Activated CD4-positive, CD25-positive, alpha-beta regulatory T cell treated with anti-CD3 and anti-CD28 coated beads, Interleukin-2, amount 50 U/mL, for 16 hours (primary cell): ENCODE results near the gene BCL11B.

Experiments
- DNase-seq: peaks from one replicate; pipeline ENCODE4 v3.0.0-alpha.2; 2020; ENCODE audit warnings: low read depth, low spot score

The BCL11B gene

GRCh38 chr14:99159341-99160340, 112.4 kb downstream of the BCL11B start:
- DNase-seq: no peak

- no peak for DNase-seq
Observed at GRCh38 chr14:99158646-99159165, 113.3 kb downstream of the BCL11B start.

GRCh38 chr14:99158150-99158549, 113.8 kb downstream of the BCL11B start:
- no peak for DNase-seq

DNA sequence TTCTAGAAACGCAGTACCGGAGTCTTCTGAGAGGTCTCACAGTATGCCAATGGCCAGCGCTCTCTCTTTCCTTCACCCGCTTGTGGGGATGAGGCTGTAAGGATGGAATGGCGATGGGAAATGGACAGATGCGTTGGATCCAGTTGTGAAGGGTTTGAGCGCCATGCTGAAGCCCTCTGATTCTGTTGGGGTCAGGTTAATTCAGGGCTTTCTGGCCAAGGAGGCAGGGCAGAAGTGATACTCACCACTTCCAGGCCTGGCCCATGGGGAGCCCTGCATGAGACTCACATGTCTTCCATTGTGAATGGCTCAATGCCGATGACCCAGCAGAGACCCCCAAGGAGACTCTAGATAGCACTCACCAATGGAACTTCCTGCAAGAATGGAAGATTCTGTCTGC, 114.3 kb downstream of the BCL11B start:
- DNase-seq: no peak

GRCh38 chr14:99157246-99157645, 114.8 kb downstream of the BCL11B start:
- no peak for DNase-seq

DNA sequence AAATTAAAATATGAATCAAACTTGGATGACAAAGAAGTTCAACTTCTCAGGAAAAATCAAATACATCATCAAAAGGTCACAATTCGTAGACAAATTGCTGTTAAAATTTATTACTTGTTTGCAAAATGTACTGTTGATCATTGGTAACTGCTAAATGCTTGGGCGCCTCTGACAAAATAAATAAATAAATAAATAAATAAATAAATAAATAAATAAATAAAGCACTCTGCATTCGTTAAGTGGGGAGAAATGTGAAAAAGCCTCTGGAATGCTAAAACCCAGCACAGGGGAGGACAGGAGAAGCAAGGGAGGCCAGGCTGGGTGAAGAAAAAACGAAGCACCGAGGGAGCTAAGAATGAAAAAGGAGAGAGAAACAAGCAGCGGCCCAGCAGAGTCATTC, 115.2 kb downstream of the BCL11B start:
- no peak for DNase-seq

GRCh38 chr14:99156090-99156425, 115.9 kb downstream of the BCL11B start:
- DNase-seq: no peak

- DNase-seq: no peak
Observed at GRCh38 chr14:99155173-99156089, 116.6 kb downstream of the BCL11B start.

- DNase-seq: no peak
Observed at GRCh38 chr14:99150236-99150635, 121.8 kb downstream of the BCL11B start.

- no peak for DNase-seq
Observed at GRCh38 chr14:99148861-99149610, 123.0 kb downstream of the BCL11B start.

DNA sequence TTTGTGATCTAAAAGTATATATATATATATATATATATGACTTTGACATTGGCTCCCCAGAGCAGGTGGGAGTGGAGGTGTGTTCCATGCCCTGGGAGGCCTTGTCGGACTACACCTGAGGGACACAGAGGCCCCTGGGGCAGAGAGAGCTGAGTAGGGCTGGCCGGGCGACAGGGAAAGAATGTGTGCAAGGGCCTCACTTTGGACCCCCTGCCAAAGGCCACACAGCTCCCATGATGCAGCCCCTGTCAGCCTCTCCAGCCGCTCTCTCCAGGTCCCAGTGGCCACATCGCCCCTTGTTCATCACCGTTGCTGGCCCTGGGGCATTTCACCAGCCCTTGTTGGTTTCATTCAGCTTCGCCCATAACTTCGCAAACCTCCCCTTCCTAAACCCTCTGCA, 123.9 kb downstream of the BCL11B start:
- no peak for DNase-seq

DNA sequence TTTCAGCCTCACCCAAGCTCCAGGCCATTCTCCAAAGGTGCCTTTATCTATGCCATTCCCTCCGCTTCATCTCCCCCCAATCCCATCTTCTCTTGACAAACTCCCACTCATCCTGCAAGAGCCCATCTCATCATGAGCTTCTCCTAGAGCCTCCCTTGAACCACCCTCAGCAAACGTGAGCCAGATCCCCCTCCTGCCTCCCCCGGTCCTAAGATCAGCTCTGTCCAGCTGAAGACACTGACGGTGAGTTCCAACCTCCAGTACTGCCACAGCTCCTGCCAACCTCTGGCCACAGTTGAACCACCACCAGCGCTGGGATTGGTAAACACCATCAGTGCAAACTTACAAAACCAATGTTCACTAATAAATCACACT, 124.6 kb downstream of the BCL11B start:
- no peak for DNase-seq

- no peak for DNase-seq
Observed at GRCh38 chr14:99146616-99147365, 125.2 kb downstream of the BCL11B start.

- DNase-seq: no peak
Observed at GRCh38 chr14:99145307-99145706, 126.7 kb downstream of the BCL11B start.

DNA sequence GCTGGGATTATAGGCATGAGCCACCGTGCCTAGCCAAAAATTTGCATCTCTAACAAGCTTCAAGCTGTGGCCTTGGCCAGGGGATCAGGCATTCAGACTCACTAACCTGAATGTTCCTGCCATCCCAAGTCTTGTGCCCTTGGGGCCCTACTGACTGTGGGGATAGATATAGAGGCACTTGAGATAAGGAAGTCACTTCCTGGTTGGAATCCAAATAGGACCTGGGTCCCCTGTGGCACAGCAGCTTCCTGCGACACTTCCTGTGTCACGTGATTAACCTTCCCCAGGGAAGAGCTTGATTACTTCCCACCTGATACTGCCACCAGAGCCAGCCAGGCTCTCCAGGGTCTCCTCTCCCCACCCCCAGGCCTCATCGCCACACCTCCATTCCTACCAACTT, 128.2 kb downstream of the BCL11B start:
- no peak for DNase-seq

DNA sequence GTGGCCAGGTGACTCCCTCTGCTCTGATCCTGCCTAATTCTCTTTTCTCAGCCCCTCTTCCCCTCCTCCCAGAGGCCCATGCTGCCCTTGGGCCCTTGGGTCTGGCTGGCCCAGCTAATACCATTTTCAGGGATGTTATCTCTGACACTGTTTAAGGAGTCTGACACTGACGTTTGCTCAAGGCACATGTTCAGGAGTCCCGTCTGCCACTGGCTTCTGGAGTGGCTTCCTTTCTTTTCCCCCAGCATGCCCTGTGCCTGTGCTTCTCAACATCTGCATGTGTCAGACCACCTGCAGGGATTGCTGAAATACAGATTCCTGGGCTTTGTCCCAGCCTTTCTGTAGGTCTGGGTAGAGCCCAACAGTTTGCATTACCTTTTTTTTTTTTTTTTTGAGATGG, 128.9 kb downstream of the BCL11B start:
- DNase-seq: no peak

- DNase-seq: no peak
Observed at GRCh38 chr14:99141236-99141635, 130.8 kb downstream of the BCL11B start.

- no peak for DNase-seq
Observed at GRCh38 chr14:99138999-99139865, 132.8 kb downstream of the BCL11B start.

DNA sequence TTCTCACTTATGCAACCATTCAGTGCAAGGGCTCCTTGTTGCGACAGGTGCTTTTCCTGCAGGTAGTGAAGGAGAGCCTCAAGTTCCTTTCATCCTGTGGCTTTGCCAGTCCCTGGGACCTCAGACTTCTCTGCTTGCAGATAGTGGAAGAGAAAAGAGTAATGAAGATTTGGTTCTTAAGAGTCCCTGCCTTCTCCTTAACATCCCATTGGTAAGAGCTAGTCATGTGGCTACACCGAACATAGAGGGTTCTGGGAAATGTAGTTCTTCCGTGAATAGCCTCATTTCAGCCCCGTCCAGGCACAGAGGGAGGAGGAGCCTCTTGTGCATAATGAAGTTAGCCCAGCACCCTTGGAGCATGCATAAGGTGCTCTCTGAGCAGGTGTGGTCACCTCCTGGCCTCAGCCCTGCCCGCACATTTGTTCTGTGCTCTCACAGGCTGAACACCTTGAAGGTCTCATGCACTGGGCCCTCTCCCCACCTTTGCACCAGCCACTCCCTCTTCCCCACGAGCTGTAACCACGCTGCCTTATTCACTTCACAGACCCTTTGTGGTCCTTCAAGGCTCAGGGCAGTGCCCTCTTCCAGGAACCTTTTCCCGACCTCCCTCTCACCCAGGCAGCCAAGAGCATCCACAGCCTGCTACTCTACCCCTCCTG, 134.0 kb downstream of the BCL11B start:
- DNase-seq: no peak
